ENCODE results near the gene ABLIM1. TPM values are rescaled to one million over a fixed set of nuclear protein-coding genes. Genes with fewer than 3 reads are reported as not detected.

Gene ABLIM1
- polyA plus RNA-seq, 3 donors: 0.33 to 0.91 (median 0.57) TPM

DNA sequence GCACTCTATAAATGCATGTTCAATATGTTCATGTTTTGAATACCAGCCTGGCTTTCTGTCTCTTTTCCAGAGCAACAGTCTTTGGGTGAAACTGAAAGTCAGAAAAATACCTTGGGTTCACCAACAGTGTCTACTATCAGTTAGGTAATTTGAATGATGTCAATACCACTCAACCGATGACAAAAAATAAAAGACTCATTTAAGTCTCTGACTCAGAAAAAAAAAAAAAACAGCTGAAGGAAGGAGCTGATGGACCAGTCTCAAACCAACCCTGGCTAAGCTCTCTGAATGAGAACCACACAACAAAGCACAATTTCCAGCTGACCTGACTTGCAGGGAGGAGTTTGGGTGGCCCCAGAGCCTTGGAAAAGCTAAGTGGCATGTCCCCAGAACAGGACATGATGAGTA is 42.5 kb downstream of the ABLIM1 start:
- intact Hi-C loops (cut with micrococcal nuclease): no loop called here
- H3K27me3 Mint-ChIP-seq (ENCODE audit: low read depth in 3 of 3): peaks cover 2 to 3% (median 3%) of the 10 kb centered on the region in 3 donors
- no peaks in the 10 kb centered on the region for H3K36me3 ChIP-seq (replicated peaks in 1 of 2; ENCODE audit: control insufficient read depth in 1 of 2, insufficient read depth in 2 of 2, low read length in 2 of 2)
- no peaks in the 10 kb centered on the region for H3K79me2 ChIP-seq (ENCODE audit: insufficient read depth, low read length)
- no peaks in the 10 kb centered on the region for H4K20me1 ChIP-seq (ENCODE audit: insufficient read depth, low read length)
- no peaks in the 10 kb centered on the region for H3K4me1 ChIP-seq (ENCODE audit: control insufficient read depth in 1 of 2, insufficient read depth in 2 of 2, low read length in 2 of 2)
- no peak overlapping the region for H3K4me3 ChIP-seq (replicated peaks in 1 of 3; ENCODE audit: low read depth in 2 of 3, low read length in 3 of 3)
- no CpG with 5 or more reads among the region's 1 CpG for WGBS (ENCODE audit: insufficient coverage)
- H3K9ac ChIP-seq (ENCODE audit: insufficient read depth, low read length, poor library complexity, severe bottlenecking): no peak overlapping the region
- no peak for DNase-seq
- H3K27ac ChIP-seq (ENCODE audit: low read depth in 1 of 2, low read length in 2 of 2): no peak overlapping the region
- H3K9me3 ChIP-seq (replicated peaks in 1 of 2; ENCODE audit: control insufficient read depth in 1 of 2, insufficient read depth in 1 of 2, low read length in 2 of 2): no peaks in the 10 kb centered on the region
- TF ChIP-seq, protein P1, sequence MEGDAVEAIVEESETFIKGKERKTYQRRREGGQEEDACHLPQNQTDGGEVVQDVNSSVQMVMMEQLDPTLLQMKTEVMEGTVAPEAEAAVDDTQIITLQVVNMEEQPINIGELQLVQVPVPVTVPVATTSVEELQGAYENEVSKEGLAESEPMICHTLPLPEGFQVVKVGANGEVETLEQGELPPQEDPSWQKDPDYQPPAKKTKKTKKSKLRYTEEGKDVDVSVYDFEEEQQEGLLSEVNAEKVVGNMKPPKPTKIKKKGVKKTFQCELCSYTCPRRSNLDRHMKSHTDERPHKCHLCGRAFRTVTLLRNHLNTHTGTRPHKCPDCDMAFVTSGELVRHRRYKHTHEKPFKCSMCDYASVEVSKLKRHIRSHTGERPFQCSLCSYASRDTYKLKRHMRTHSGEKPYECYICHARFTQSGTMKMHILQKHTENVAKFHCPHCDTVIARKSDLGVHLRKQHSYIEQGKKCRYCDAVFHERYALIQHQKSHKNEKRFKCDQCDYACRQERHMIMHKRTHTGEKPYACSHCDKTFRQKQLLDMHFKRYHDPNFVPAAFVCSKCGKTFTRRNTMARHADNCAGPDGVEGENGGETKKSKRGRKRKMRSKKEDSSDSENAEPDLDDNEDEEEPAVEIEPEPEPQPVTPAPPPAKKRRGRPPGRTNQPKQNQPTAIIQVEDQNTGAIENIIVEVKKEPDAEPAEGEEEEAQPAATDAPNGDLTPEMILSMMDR (IDR thresholded peaks at IDR 0.05): no peak
- H3K27me3 ChIP-seq (ENCODE audit: control insufficient read depth in 2 of 2, insufficient read depth in 2 of 2, low read length in 2 of 2): no peaks in the 10 kb centered on the region
- H3K9me3 Mint-ChIP-seq: no peaks in the 10 kb centered on the region
- H2AFZ ChIP-seq (ENCODE audit: insufficient read depth, low read depth, low read length, poor library complexity, severe bottlenecking): no peak overlapping the region
- no peak overlapping the region for H3K4me3 Mint-ChIP-seq
- H3K4me1 Mint-ChIP-seq: no peaks in the 10 kb centered on the region
- H3K4me2 ChIP-seq (replicated peaks; ENCODE audit: extremely low read depth, low read length, poor library complexity, severe bottlenecking): no peak overlapping the region
- no peak overlapping the region for H3K27ac Mint-ChIP-seq
- no peaks in the 10 kb centered on the region for H3K36me3 Mint-ChIP-seq

- Mint-ChIP-seq H3K27me3 (ENCODE audit: low read depth in 3 of 3) (peaks cover 1 to 3% (median 2%) of the 10 kb centered on the region in 3 donors), H3K4me1 (no peaks in the 10 kb centered on the region), H3K4me3 (no peak overlapping the region), H3K36me3 (no peaks in the 10 kb centered on the region), H3K9me3 (no peaks in the 10 kb centered on the region), H3K27ac (no peak overlapping the region)
- Histone ChIP-seq H3K27me3 (ENCODE audit: control insufficient read depth in 2 of 2, insufficient read depth in 2 of 2, low read length in 2 of 2) (no peaks in the 10 kb centered on the region), H3K4me1 (ENCODE audit: control insufficient read depth in 1 of 2, insufficient read depth in 2 of 2, low read length in 2 of 2) (no peaks in the 10 kb centered on the region), H3K9ac (ENCODE audit: insufficient read depth, low read length, poor library complexity, severe bottlenecking) (no peak overlapping the region), H3K4me2 (replicated peaks; ENCODE audit: extremely low read depth, low read length, poor library complexity, severe bottlenecking) (no peak overlapping the region), H3K36me3 (replicated peaks in 1 of 2; ENCODE audit: control insufficient read depth in 1 of 2, insufficient read depth in 2 of 2, low read length in 2 of 2) (no peaks in the 10 kb centered on the region), H3K79me2 (ENCODE audit: insufficient read depth, low read length) (no peaks in the 10 kb centered on the region), H3K9me3 (replicated peaks in 1 of 2; ENCODE audit: control insufficient read depth in 1 of 2, insufficient read depth in 1 of 2, low read length in 2 of 2) (no peaks in the 10 kb centered on the region), H2AFZ (ENCODE audit: insufficient read depth, low read depth, low read length, poor library complexity, severe bottlenecking) (no peak overlapping the region), H4K20me1 (ENCODE audit: insufficient read depth, low read length) (no peaks in the 10 kb centered on the region), H3K27ac (ENCODE audit: low read depth in 1 of 2, low read length in 2 of 2) (no peak overlapping the region), H3K4me3 (replicated peaks in 1 of 3; ENCODE audit: low read depth in 2 of 3, low read length in 3 of 3) (no peak overlapping the region)
- DNase-seq: no peak
- WGBS (ENCODE audit: insufficient coverage): 89% methylated on average over 1 of the region's 4 CpGs
- TF ChIP-seq, protein P1 (IDR thresholded peaks at IDR 0.05): no peak
- intact Hi-C loops (cut with micrococcal nuclease): no loop called here
Measured at GRCh38 chr10:114613237-114613979, 44.7 kb downstream of the ABLIM1 start.

Measured in CD14-positive monocyte (primary cell).